22Rv1 (cell line): ENCODE results near the gene AFP.

ENCODE experiments used
- CTCF ChIP-seq: fragments of 450-650 bp; IDR thresholded peaks from 2 replicates; pipeline ENCODE4 v1.5.1; 2017; ENCODE audit warnings: mild to moderate bottlenecking
- ZFX ChIP-seq: fragments of 450-650 bp; IDR thresholded peaks from 2 replicates; pipeline ENCODE4 v1.6.1; 2017; ENCODE audit warnings: antibody characterized with exemption, borderline replicate concordance

GRCh38 chr4:73458184-73459047 lies 22.4 kb downstream of the AFP start:
- TF ChIP-seq CTCF = no peak
- TF ChIP-seq ZFX = no peak
